Lung (tissue), 12 donors: ENCODE results near the gene ITGA1. TPM values are rescaled to one million over a fixed set of nuclear protein-coding genes. Genes with fewer than 3 reads are reported as not detected.

Experiments used
- ATAC-seq: fragments of 200-7000 bp; cut with Tn5 transposase; one replicate; pipeline ENCODE4 v1.9.1; 2020; ENCODE audit warnings: moderate number of reproducible peaks; ENCODE audit not compliant: insufficient read depth, low FRiP score
- DNase-seq, 3 donors: peaks; one replicate each; pipeline ENCODE4 v3.0.0-alpha.2; 2013 to 2017
- H3K27ac ChIP-seq, 2 donors: one replicate each; pipeline ENCODE4 v1.5.1; 2013; ENCODE audit warnings: mild to moderate bottlenecking in 2 of 2, moderate library complexity in 2 of 2, control low read depth in 1 of 2, inconsistent platforms in 1 of 2, low read depth in 1 of 2, low read length in 1 of 2
- H3K27me3 ChIP-seq, 3 donors: one replicate each; pipeline ENCODE4 v1.5.1; 2013; ENCODE audit warnings: low read length in 2 of 3; ENCODE audit not compliant: control insufficient read depth in 3 of 3, insufficient read depth in 3 of 3
- H3K36me3 ChIP-seq, 4 donors: one replicate each; pipeline ENCODE4 v1.5.1; 2013; ENCODE audit warnings: low read length in 4 of 4, mild to moderate bottlenecking in 1 of 4, moderate library complexity in 1 of 4; ENCODE audit not compliant: control insufficient read depth in 4 of 4, insufficient read depth in 4 of 4
- H3K4me1 ChIP-seq, 5 donors: one replicate each; pipeline ENCODE4 v1.5.1; 2013; ENCODE audit warnings: low read length in 5 of 5, mild to moderate bottlenecking in 2 of 5, moderate library complexity in 1 of 5; ENCODE audit not compliant: control insufficient read depth in 5 of 5, insufficient read depth in 5 of 5
- H3K4me3 ChIP-seq: one replicate; pipeline ENCODE4 v1.5.1; 2013; ENCODE audit warnings: mild to moderate bottlenecking, control low read depth, moderate library complexity
- H3K9ac ChIP-seq, 2 donors: one replicate each; pipeline ENCODE4 v1.5.1; 2013; ENCODE audit warnings: low read length in 2 of 2, control low read depth in 1 of 2; ENCODE audit not compliant: insufficient read depth in 1 of 2
- H3K9me3 ChIP-seq, 4 donors: one replicate each; pipeline ENCODE4 v1.5.1; 2013; ENCODE audit warnings: low read length in 3 of 4, mild to moderate bottlenecking in 1 of 4, moderate library complexity in 1 of 4; ENCODE audit not compliant: control insufficient read depth in 4 of 4, insufficient read depth in 3 of 4
- WGBS, 2 donors: extraction: QIAGEN DNeasy Blood & Tissue Kit; methylation state at CpG; one replicate each; pipeline ENCODE4 v1.1.7; 2013; 5-methylcytosine and 5-hydroxymethylcytosine counted together
- polyA plus RNA-seq, 2 donors: library from polyadenylated mRNA; stranded (reverse); fragments of 200-250 nt; gene quantifications; one replicate each; pipeline ENCODE4 v1.2.1, GENCODE V29; 2013
- total RNA-seq, 2 donors: library from RNA; depleted of rRNA in 1 of 2; stranded (reverse); fragments of >200 nt in 1 of 2; gene quantifications; one replicate each; pipeline ENCODE4 v1.2.1, GENCODE V29; 2014 to 2021
- TF ChIP-seq, protein P1 (sequence below): IDR thresholded peaks from 2 replicates; pipeline ENCODE4 v1.5.1; 2012; ENCODE audit warnings: mild to moderate bottlenecking; ENCODE audit errors: control extremely low read depth, extremely low read depth
- donor health status: control.
- donor health status: control.
- donor health status: Bipolar disorder and iron deficiency.
- donor health status: healthy.
- donor health status: DM: yes; HTN: yes; CAD: no.

The ITGA1 gene
- total and polyA plus RNA-seq, 4 donors = 8.8 to 119 (median 47.6) TPM

DNA sequence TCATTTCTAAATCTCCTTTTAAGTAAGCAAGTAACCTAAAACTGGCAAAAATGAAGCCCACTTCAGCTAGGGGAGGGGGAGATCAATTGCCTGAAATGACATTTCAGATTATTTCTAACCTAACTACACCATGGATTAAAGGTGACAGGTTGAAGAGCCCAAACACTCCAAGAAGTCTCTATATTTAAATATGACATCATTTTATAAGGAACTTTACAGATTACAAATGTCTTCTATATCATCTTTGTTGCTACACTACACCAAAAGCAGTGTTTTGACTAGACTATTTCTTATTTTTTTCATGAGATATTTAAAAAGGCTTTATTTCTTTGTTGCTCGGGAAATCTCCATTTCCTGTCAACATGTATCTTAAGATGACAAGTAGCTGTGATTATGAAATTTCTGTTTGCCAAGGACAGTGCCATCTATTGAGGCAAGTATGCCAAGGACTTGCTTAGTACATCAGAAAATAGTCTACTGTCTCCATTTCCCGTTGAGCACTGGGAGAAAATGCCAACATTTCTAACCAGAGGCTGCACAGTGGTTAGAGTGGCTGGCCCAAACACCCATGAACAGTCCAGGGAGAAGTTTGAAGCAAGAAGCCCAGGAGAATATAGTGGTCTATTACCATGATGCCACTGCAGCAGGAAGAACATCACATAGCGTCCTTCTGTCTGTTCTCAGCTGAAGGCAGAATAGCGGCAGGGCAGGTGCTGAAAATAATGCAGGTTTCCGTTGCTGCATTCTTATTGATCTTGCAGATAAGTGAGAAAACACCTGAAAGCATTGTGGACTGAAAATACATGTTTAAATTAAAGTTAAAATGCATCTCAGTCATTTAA lies 108.1 kb downstream of the ITGA1 start:
- H3K4me3 ChIP-seq = no peak overlapping the region
- no peaks in the 10 kb centered on the region for H3K27me3 ChIP-seq
- peaks cover 3 to 49% (median 17%) of the 10 kb centered on the region in 5 donors for H3K4me1 ChIP-seq
- TF ChIP-seq, protein P1, sequence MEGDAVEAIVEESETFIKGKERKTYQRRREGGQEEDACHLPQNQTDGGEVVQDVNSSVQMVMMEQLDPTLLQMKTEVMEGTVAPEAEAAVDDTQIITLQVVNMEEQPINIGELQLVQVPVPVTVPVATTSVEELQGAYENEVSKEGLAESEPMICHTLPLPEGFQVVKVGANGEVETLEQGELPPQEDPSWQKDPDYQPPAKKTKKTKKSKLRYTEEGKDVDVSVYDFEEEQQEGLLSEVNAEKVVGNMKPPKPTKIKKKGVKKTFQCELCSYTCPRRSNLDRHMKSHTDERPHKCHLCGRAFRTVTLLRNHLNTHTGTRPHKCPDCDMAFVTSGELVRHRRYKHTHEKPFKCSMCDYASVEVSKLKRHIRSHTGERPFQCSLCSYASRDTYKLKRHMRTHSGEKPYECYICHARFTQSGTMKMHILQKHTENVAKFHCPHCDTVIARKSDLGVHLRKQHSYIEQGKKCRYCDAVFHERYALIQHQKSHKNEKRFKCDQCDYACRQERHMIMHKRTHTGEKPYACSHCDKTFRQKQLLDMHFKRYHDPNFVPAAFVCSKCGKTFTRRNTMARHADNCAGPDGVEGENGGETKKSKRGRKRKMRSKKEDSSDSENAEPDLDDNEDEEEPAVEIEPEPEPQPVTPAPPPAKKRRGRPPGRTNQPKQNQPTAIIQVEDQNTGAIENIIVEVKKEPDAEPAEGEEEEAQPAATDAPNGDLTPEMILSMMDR = no peak
- H3K9me3 ChIP-seq = no peaks in the 10 kb centered on the region
- DNase-seq (peak in 1 of 3 donors; percentile 66), ATAC-seq (no peak)
- 70 to 75% methylated on average over 5 of the region's 5 CpGs for WGBS, 2 donors
- H3K36me3 ChIP-seq = peaks cover 1 to 7% (median 4%) of the 10 kb centered on the region in 4 donors
- H3K9ac ChIP-seq = no peak overlapping the region
- peak overlapping the region in 1 of 2 donors; percentile 75 for H3K27ac ChIP-seq

DNA sequence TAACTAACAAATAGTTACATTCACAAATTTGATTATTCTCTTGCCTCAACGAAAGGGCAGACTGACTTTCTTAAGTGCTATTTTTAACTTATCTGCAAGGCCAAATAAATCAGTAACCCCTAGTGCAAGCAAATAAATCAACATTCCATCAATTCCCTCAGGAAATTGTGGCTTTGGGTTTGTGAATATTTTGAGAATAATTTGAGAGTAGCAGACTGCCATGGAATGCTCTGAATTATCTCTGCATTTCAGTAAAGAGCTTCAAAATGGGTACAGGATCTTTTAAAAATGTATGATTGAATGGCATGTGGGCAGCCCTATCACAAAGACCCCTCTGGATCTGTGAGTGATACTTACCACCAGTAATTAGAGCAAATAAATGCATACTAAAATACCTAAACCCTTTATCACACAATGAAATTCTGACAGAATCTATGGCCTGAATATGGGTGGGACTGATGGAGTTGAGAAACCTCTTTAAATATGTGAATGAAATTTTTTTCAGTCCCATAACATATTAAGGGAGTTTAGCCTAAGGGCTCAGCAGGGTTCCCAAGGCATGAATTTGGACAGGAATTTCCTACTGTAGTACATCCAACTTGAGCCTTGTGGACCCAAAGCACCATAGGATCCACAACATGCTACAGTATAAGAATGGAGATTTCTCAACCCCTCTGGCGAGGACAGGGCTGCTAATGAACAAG lies 109.0 kb downstream of the ITGA1 start:
- ATAC-seq (no peak), DNase-seq (no peak)
- Histone ChIP-seq H3K27me3 (no peaks in the 10 kb centered on the region), H3K9me3 (no peaks in the 10 kb centered on the region), H3K9ac (no peak overlapping the region), H3K36me3 (peaks cover 1 to 11% (median 4%) of the 10 kb centered on the region in 4 donors), H3K4me3 (no peak overlapping the region), H3K27ac (no peak overlapping the region), H3K4me1 (peaks cover 3 to 49% (median 17%) of the 10 kb centered on the region in 5 donors)
- TF ChIP-seq, protein P1 = no peak
- 85 to 87% methylated on average over 2 of the region's 2 CpGs for WGBS, 2 donors

DNA sequence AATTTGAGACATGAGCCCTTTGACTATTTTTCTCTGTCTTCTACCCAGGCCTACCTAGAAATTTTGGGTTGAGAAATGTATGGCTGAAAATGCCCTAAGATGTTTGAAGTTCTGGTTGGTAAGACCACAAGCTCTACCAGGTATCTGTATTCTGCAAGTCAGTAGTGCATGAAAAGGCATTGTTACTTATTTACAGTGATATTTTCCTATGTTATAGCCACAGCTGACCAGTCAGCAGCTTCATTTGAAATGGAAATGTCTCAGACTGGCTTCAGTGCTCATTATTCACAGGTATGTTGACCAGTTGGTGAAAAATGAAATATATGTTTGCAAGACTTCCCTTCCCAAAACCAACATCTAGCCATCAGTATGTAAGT lies 109.5 kb downstream of the ITGA1 start:
- no peak for DNase-seq
- Histone ChIP-seq H3K4me1 (peaks cover 3 to 44% (median 17%) of the 10 kb centered on the region in 5 donors), H3K9ac (no peak overlapping the region), H3K27ac (no peak overlapping the region), H3K4me3 (no peak overlapping the region), H3K27me3 (no peaks in the 10 kb centered on the region), H3K9me3 (no peaks in the 10 kb centered on the region), H3K36me3 (peaks cover 1 to 11% (median 4%) of the 10 kb centered on the region in 4 donors)
- no peak for ATAC-seq
- TF ChIP-seq, protein P1 = no peak
